ENCODE measurements around the gene GAPVD1. TPM values are rescaled to one million over a fixed set of nuclear protein-coding genes. Genes with fewer than 3 reads are reported as not detected.

GAPVD1 gene
- total RNA-seq, 1 experiment from 2014 or later = 33.3 TPM

GRCh38 chr9:125355601-125356000 lies 94.0 kb downstream of the GAPVD1 start:
- Mint-ChIP-seq H3K27ac (no peak overlapping the region), H3K27me3 (ENCODE audit: low read depth) (no peaks in the 10 kb centered on the region), H3K4me1 (no peaks in the 10 kb centered on the region), H3K36me3 (peaks cover 62% of the 10 kb centered on the region), H3K4me3 (no peak overlapping the region), H3K9me3 (peaks cover 12% of the 10 kb centered on the region)
- CTCF ChIA-PET = no interaction called here
- no peak for ATAC-seq
- no peak for TF ChIP-seq STAT6 (CRISPR knock-in tag; conservative IDR thresholded peaks at IDR 0.05; ENCODE audit: low read depth)
- TF ChIP-seq CREM (CRISPR knock-in tag; IDR thresholded peaks at IDR 0.05) = no peak
- POLR2A ChIA-PET = interaction anchor here (0.5 kb wide), 1 partner anchor 1374 kb away, joined by 5 read pairs; no protein-coding TSS in a partner anchor
- no peak for DNase-seq (ENCODE audit: low spot score)

DNA sequence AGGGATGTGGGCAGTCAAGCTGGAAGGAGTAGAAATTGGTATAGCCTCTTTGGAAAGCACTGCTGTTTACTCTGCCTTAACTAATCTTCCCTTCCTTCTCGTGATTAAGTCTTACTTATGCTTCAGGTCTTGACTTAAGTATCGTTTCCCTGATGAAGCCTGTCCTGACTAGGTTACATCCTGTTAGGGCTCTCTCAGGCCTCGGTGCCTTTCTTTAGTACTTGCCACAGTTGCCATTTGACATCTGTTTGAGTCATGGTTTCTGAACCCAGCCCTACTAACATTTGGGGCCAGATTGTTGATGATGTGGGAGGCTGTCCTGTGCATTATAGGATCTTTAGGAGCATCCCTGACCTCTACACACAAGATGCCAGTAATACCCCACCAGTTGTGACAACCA lies 94.4 kb downstream of the GAPVD1 start:
- H3K36me3 Mint-ChIP-seq = peaks cover 57% of the 10 kb centered on the region
- no peak overlapping the region for H3K27ac Mint-ChIP-seq
- ATAC-seq (no peak), DNase-seq (ENCODE audit: low spot score) (no peak)
- H3K4me3 Mint-ChIP-seq = no peak overlapping the region
- H3K9me3 Mint-ChIP-seq = peaks cover 8% of the 10 kb centered on the region
- POLR2A ChIA-PET = interaction anchor here (0.5 kb wide), 1 partner anchor 1374 kb away, joined by 5 read pairs; no protein-coding TSS in a partner anchor
- TF ChIP-seq, protein P1, sequence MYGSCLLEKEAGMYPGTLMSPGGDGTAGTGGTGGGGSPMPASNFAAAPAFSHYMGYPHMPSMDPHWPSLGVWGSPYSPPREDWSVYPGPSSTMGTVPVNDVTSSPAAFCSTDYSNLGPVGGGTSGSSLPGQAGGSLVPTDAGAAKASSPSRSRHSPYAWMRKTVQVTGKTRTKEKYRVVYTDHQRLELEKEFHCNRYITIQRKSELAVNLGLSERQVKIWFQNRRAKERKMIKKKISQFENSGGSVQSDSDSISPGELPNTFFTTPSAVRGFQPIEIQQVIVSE (CRISPR knock-in tag; IDR thresholded peaks at IDR 0.05; ENCODE audit: borderline replicate concordance) = no peak
- no peak for TF ChIP-seq CREM (CRISPR knock-in tag; IDR thresholded peaks at IDR 0.05)
- no peak for TF ChIP-seq ZNF671 (CRISPR knock-in tag; IDR thresholded peaks at IDR 0.05)
- no peak for TF ChIP-seq ZNF423 (CRISPR knock-in tag; IDR thresholded peaks at IDR 0.05)
- TF ChIP-seq, protein P2, sequence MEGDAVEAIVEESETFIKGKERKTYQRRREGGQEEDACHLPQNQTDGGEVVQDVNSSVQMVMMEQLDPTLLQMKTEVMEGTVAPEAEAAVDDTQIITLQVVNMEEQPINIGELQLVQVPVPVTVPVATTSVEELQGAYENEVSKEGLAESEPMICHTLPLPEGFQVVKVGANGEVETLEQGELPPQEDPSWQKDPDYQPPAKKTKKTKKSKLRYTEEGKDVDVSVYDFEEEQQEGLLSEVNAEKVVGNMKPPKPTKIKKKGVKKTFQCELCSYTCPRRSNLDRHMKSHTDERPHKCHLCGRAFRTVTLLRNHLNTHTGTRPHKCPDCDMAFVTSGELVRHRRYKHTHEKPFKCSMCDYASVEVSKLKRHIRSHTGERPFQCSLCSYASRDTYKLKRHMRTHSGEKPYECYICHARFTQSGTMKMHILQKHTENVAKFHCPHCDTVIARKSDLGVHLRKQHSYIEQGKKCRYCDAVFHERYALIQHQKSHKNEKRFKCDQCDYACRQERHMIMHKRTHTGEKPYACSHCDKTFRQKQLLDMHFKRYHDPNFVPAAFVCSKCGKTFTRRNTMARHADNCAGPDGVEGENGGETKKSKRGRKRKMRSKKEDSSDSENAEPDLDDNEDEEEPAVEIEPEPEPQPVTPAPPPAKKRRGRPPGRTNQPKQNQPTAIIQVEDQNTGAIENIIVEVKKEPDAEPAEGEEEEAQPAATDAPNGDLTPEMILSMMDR (IDR thresholded peaks at IDR 0.05) = no peak
- TF ChIP-seq ELF4 (CRISPR knock-in tag; IDR thresholded peaks at IDR 0.05; ENCODE audit: low read depth) = no peak
- TF ChIP-seq, protein P3, sequence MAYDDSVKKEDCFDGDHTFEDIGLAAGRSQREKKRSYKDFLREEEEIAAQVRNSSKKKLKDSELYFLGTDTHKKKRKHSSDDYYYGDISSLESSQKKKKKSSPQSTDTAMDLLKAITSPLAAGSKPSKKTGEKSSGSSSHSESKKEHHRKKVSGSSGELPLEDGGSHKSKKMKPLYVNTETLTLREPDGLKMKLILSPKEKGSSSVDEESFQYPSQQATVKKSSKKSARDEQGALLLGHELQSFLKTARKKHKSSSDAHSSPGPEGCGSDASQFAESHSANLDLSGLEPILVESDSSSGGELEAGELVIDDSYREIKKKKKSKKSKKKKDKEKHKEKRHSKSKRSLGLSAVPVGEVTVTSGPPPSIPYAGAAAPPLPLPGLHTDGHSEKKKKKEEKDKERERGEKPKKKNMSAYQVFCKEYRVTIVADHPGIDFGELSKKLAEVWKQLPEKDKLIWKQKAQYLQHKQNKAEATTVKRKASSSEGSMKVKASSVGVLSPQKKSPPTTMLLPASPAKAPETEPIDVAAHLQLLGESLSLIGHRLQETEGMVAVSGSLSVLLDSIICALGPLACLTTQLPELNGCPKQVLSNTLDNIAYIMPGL (CRISPR knock-in tag; IDR thresholded peaks at IDR 0.05) = no peak
- TF ChIP-seq, protein P4, sequence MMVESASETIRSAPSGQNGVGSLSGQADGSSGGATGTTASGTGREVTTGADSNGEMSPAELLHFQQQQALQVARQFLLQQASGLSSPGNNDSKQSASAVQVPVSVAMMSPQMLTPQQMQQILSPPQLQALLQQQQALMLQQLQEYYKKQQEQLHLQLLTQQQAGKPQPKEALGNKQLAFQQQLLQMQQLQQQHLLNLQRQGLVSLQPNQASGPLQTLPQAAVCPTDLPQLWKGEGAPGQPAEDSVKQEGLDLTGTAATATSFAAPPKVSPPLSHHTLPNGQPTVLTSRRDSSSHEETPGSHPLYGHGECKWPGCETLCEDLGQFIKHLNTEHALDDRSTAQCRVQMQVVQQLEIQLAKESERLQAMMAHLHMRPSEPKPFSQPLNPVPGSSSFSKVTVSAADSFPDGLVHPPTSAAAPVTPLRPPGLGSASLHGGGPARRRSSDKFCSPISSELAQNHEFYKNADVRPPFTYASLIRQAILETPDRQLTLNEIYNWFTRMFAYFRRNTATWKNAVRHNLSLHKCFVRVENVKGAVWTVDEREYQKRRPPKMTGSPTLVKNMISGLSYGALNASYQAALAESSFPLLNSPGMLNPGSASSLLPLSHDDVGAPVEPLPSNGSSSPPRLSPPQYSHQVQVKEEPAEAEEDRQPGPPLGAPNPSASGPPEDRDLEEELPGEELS (CRISPR knock-in tag; IDR thresholded peaks at IDR 0.05) = no peak
- TF ChIP-seq JAZF1 (CRISPR knock-in tag; IDR thresholded peaks at IDR 0.05) = no peak
- no peak for TF ChIP-seq GRHL2 (CRISPR knock-in tag; IDR thresholded peaks at IDR 0.05; ENCODE audit: insufficient replicate concordance, severe bottlenecking)
- TF ChIP-seq, protein P5, sequence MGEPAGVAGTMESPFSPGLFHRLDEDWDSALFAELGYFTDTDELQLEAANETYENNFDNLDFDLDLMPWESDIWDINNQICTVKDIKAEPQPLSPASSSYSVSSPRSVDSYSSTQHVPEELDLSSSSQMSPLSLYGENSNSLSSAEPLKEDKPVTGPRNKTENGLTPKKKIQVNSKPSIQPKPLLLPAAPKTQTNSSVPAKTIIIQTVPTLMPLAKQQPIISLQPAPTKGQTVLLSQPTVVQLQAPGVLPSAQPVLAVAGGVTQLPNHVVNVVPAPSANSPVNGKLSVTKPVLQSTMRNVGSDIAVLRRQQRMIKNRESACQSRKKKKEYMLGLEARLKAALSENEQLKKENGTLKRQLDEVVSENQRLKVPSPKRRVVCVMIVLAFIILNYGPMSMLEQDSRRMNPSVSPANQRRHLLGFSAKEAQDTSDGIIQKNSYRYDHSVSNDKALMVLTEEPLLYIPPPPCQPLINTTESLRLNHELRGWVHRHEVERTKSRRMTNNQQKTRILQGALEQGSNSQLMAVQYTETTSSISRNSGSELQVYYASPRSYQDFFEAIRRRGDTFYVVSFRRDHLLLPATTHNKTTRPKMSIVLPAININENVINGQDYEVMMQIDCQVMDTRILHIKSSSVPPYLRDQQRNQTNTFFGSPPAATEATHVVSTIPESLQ (CRISPR knock-in tag; IDR thresholded peaks at IDR 0.05) = no peak
- TF ChIP-seq GABPB1 (CRISPR knock-in tag; IDR thresholded peaks at IDR 0.05) = no peak
- no peak for TF ChIP-seq RORB (CRISPR knock-in tag; IDR thresholded peaks at IDR 0.05)
- no peak for TF ChIP-seq NFE2L1 (CRISPR knock-in tag; IDR thresholded peaks at IDR 0.05)
- TF ChIP-seq ZNF512 (CRISPR knock-in tag; IDR thresholded peaks at IDR 0.05; ENCODE audit: borderline replicate concordance) = no peak
- TF ChIP-seq KAT7 (CRISPR knock-in tag; IDR thresholded peaks at IDR 0.05; ENCODE audit: borderline replicate concordance) = no peak
- TF ChIP-seq, protein P6, sequence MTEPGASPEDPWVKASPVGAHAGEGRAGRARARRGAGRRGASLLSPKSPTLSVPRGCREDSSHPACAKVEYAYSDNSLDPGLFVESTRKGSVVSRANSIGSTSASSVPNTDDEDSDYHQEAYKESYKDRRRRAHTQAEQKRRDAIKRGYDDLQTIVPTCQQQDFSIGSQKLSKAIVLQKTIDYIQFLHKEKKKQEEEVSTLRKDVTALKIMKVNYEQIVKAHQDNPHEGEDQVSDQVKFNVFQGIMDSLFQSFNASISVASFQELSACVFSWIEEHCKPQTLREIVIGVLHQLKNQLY (CRISPR knock-in tag; IDR thresholded peaks at IDR 0.05) = no peak
- no peak for TF ChIP-seq FOXK1 (CRISPR knock-in tag; IDR thresholded peaks at IDR 0.05)
- TF ChIP-seq ZBTB21 (CRISPR knock-in tag; IDR thresholded peaks at IDR 0.05; ENCODE audit: borderline replicate concordance) = no peak
- H3K4me1 Mint-ChIP-seq = no peaks in the 10 kb centered on the region
- H3K27me3 Mint-ChIP-seq (ENCODE audit: low read depth) = no peaks in the 10 kb centered on the region
- CTCF ChIA-PET = no interaction called here
